B cell (primary cell): ENCODE measurements around the gene MAPK9. TPM values are rescaled to one million over a fixed set of nuclear protein-coding genes. Genes with fewer than 3 reads are reported as not detected.

Experiments
- ATAC-seq: fragments of 200-7000 bp; cut with Tn5 transposase; one replicate; pipeline ENCODE4 v1.10.0; 2021; ENCODE audit warnings: low read depth, mild to moderate bottlenecking, moderate number of reproducible peaks, moderate library complexity
- CTCF ChIA-PET: fragments of 350-600 bp; sonication (Branson Sonifier 250); formaldehyde crosslinking; loops from one replicate; lab custom pipeline; 2021; ENCODE audit warnings: antibody characterized with exemption, inconsistent platforms; lab: Charles Lee
- POLR2A ChIA-PET: fragments of 350-600 bp; sonication (Branson Sonifier 250); formaldehyde crosslinking; loops from one replicate; lab custom pipeline; 2021; ENCODE audit warnings: antibody characterized with exemption; lab: Charles Lee
- DNase-seq: peaks from one replicate; pipeline ENCODE4 v3.0.0; 2013
- H2AFZ ChIP-seq: 2 replicates; pipeline ENCODE4 v1.6.1; 2012; ENCODE audit warnings: mild to moderate bottlenecking, low read depth, low read length; ENCODE audit not compliant: insufficient read depth, poor library complexity, severe bottlenecking
- H3K27ac ChIP-seq, 2 donors: 1 replicate in 1 of 2; 2 replicates in 1 of 2; pipeline ENCODE4 v1.5.1; 2012 to 2013; ENCODE audit warnings: low read length in 2 of 2, mild to moderate bottlenecking in 2 of 2, moderate library complexity in 1 of 2
- H3K27me3 ChIP-seq, 4 experiments: fragments of 200-600 bp in 1 of 4; sonication (generic) in 1 of 4; replicated peaks in 1 of 4; 1 replicate in 2 of 4; 2 replicates in 2 of 4; pipeline versions ENCODE4 v1.6.1 to v1.7.0; 2013 to 2016; ENCODE audit warnings: low read length in 3 of 4, mild to moderate bottlenecking in 2 of 4, mixed read lengths in 1 of 4, moderate library complexity in 1 of 4; ENCODE audit not compliant: insufficient read depth in 4 of 4, control insufficient read depth in 3 of 4; ENCODE audit errors: control extremely low read depth in 1 of 4
- H3K36me3 ChIP-seq, 2 experiments: replicated peaks in 1 of 2; 1 replicate in 1 of 2; 2 replicates in 1 of 2; pipeline versions ENCODE4 v1.6.1 to v1.7.1; 2013; ENCODE audit warnings: low read length in 1 of 2; ENCODE audit not compliant: insufficient read depth in 2 of 2, control insufficient read depth in 1 of 2; ENCODE audit errors: control extremely low read depth in 1 of 2, extremely low read depth in 1 of 2
- H3K4me1 ChIP-seq, 2 donors: fragments of 200-600 bp in 1 of 2; sonication (generic) in 1 of 2; 1 replicate in 1 of 2; 2 replicates in 1 of 2; pipeline versions ENCODE4 v1.5.1 to v1.6.1; 2013 to 2017; ENCODE audit warnings: low read length in 2 of 2; ENCODE audit not compliant: control insufficient read depth in 2 of 2, insufficient read depth in 2 of 2
- H3K4me2 ChIP-seq: replicated peaks from 2 replicates; pipeline ENCODE3; 2012; ENCODE audit warnings: mild to moderate bottlenecking, low read depth, low read length; ENCODE audit not compliant: poor library complexity, severe bottlenecking
- H3K4me3 ChIP-seq, 5 experiments: fragments of 200-600 bp in 1 of 5; sonication (generic) in 1 of 5; 1 replicate in 3 of 5; 2 replicates in 2 of 5; pipeline versions ENCODE4 v1.5.1 to v1.7.0; 2011 to 2016; ENCODE audit warnings: low read length in 4 of 5, mild to moderate bottlenecking in 4 of 5, low read depth in 2 of 5, control low read depth in 1 of 5, moderate library complexity in 1 of 5; ENCODE audit not compliant: insufficient read depth in 1 of 5; ENCODE audit errors: control extremely low read depth in 1 of 5, extremely low read depth in 1 of 5
- H3K79me2 ChIP-seq: fragments of 200-600 bp; sonication (generic); one replicate; pipeline ENCODE4 v1.6.0; 2016; ENCODE audit warnings: low read length; ENCODE audit not compliant: control insufficient read depth, insufficient read depth
- H3K9ac ChIP-seq: fragments of 200-600 bp; sonication (generic); 2 replicates; pipeline ENCODE4 v1.6.1; 2017; ENCODE audit warnings: mild to moderate bottlenecking, low read length, moderate library complexity
- H3K9me3 ChIP-seq, 3 donors: one replicate each; pipeline versions ENCODE4 v1.6.1 to v1.7.1; 2013; ENCODE audit warnings: low read length in 2 of 3; ENCODE audit not compliant: control insufficient read depth in 2 of 3, insufficient read depth in 1 of 3; ENCODE audit errors: control extremely low read depth in 1 of 3
- H4K20me1 ChIP-seq: 2 replicates; pipeline ENCODE4 v1.6.0; 2012; ENCODE audit warnings: mild to moderate bottlenecking, low read length; ENCODE audit not compliant: insufficient read depth, control insufficient read depth, poor library complexity, severe bottlenecking
- H3K27ac Mint-ChIP-seq: one replicate; pipeline ENCODE4 v1.8.0; 2021; ENCODE audit warnings: mixed read lengths
- H3K27me3 Mint-ChIP-seq: one replicate; pipeline ENCODE4 v1.8.0; 2021; ENCODE audit warnings: mixed read lengths
- H3K4me1 Mint-ChIP-seq: one replicate; pipeline ENCODE4 v1.8.0; 2021; ENCODE audit warnings: mixed read lengths
- H3K4me3 Mint-ChIP-seq: one replicate; pipeline ENCODE4 v1.8.0; 2021; ENCODE audit warnings: mixed read lengths
- H3K9me3 Mint-ChIP-seq: one replicate; pipeline ENCODE4 v1.8.0; 2022; ENCODE audit warnings: mixed read lengths; ENCODE audit not compliant: insufficient read depth
- EZH2 ChIP-seq: IDR thresholded peaks from 2 replicates; pipeline ENCODE4 v1.6.1; 2012; ENCODE audit warnings: borderline replicate concordance, low read depth, mild to moderate bottlenecking, moderate library complexity, low read length; ENCODE audit not compliant: insufficient read depth, poor library complexity, severe bottlenecking
- WGBS: methylation state at CpG from one replicate; pipeline ENCODE4 v1.1.5; 2013; ENCODE audit warnings: missing lambda C conversion rate; ENCODE audit not compliant: insufficient coverage; 5-methylcytosine and 5-hydroxymethylcytosine counted together
- intact Hi-C: fragments of 100-400 bp; cut with micrococcal nuclease; formaldehyde crosslinking; loops from one replicate; pipeline ENCODE4 v1.10.0; 2022
- polyA plus RNA-seq: library from polyadenylated mRNA; depleted of rRNA; stranded (reverse); fragments of >200 nt; gene quantifications from 2 replicates; pipeline ENCODE4 v1.2.3, GENCODE V29; 2012
- total RNA-seq, 2 donors: library from RNA; stranded (reverse); fragments of 120-200 nt in 1 of 2; gene quantifications; 1 replicate in 1 of 2; 2 replicates in 1 of 2; pipeline versions ENCODE4 v1.2.3 to v1.2.4, GENCODE V29; 2013 to 2022
- TF ChIP-seq, protein P1 (sequence below): fragments of 200-600 bp; IDR thresholded peaks from one replicate; pipeline ENCODE4 v1.8.0; 2022; ENCODE audit warnings: antibody characterized with exemption, mild to moderate bottlenecking

Gene MAPK9
- total and polyA plus RNA-seq, 2 donors (not counting 1 experiment from before 2014, with no cell fraction given), result 19.7 to 40.4 TPM

GRCh38 chr5:180340856-180341255 is 49.0 kb upstream of the MAPK9 start:
- TF ChIP-seq, protein P1, sequence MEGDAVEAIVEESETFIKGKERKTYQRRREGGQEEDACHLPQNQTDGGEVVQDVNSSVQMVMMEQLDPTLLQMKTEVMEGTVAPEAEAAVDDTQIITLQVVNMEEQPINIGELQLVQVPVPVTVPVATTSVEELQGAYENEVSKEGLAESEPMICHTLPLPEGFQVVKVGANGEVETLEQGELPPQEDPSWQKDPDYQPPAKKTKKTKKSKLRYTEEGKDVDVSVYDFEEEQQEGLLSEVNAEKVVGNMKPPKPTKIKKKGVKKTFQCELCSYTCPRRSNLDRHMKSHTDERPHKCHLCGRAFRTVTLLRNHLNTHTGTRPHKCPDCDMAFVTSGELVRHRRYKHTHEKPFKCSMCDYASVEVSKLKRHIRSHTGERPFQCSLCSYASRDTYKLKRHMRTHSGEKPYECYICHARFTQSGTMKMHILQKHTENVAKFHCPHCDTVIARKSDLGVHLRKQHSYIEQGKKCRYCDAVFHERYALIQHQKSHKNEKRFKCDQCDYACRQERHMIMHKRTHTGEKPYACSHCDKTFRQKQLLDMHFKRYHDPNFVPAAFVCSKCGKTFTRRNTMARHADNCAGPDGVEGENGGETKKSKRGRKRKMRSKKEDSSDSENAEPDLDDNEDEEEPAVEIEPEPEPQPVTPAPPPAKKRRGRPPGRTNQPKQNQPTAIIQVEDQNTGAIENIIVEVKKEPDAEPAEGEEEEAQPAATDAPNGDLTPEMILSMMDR, result no peak
- TF ChIP-seq EZH2, result no peak
- no peak for DNase-seq
- Mint-ChIP-seq H3K9me3 (no peaks in the 10 kb centered on the region), H3K27ac (no peak overlapping the region), H3K4me3 (no peak overlapping the region), H3K4me1 (no peaks in the 10 kb centered on the region), H3K27me3 (peaks cover 28% of the 10 kb centered on the region)
- no peak overlapping the region for H3K27ac ChIP-seq
- no peaks in the 10 kb centered on the region for H3K79me2 ChIP-seq
- H3K36me3 ChIP-seq, result no peaks in the 10 kb centered on the region
- no peaks in the 10 kb centered on the region for H3K27me3 ChIP-seq
- intact Hi-C loops, result no loop called here
- H3K4me3 ChIP-seq, result no peak overlapping the region
- ChIA-PET POLR2A (no interaction called here), CTCF (interaction anchor here (3.7 kb wide), 1 partner anchor 12 kb away, joined by 11 read pairs; no protein-coding TSS in a partner anchor)
- 95% methylated on average over 5 of the region's 9 CpGs for WGBS
- ATAC-seq, result no peak
- H3K9me3 ChIP-seq, result no peaks in the 10 kb centered on the region
- H3K9ac ChIP-seq, result no peak overlapping the region
- no peak overlapping the region for H2AFZ ChIP-seq
- no peaks in the 10 kb centered on the region for H3K4me1 ChIP-seq
- H3K4me2 ChIP-seq, result no peak overlapping the region
- H4K20me1 ChIP-seq, result no peaks in the 10 kb centered on the region

GRCh38 chr5:180339583-180340183 is 47.8 kb upstream of the MAPK9 start:
- Histone ChIP-seq H3K27me3 (no peaks in the 10 kb centered on the region), H3K27ac (no peak overlapping the region), H3K4me3 (no peak overlapping the region), H4K20me1 (no peaks in the 10 kb centered on the region), H3K9ac (no peak overlapping the region), H3K4me2 (no peak overlapping the region), H3K79me2 (no peaks in the 10 kb centered on the region), H3K4me1 (no peaks in the 10 kb centered on the region), H3K36me3 (no peaks in the 10 kb centered on the region), H2AFZ (no peak overlapping the region), H3K9me3 (no peaks in the 10 kb centered on the region)
- Mint-ChIP-seq H3K27me3 (peaks cover 24% of the 10 kb centered on the region), H3K27ac (no peak overlapping the region), H3K9me3 (no peaks in the 10 kb centered on the region), H3K4me3 (no peak overlapping the region), H3K4me1 (no peaks in the 10 kb centered on the region)
- ATAC-seq (no peak), DNase-seq (no peak)
- ChIA-PET CTCF (interaction anchor here (0.6 kb wide), 1 partner anchor 47 kb away, joined by 4 read pairs; no protein-coding TSS in a partner anchor), POLR2A (no interaction called here)
- 86% methylated on average over 5 of the region's 7 CpGs for WGBS
- intact Hi-C loops, result no loop called here
- no peak for TF ChIP-seq EZH2
- TF ChIP-seq, protein P1, result no peak
